PC-3 (cell line): ENCODE measurements around the gene ZDHHC24. TPM values are rescaled to one million over a fixed set of nuclear protein-coding genes. Genes with fewer than 3 reads are reported as not detected.

ENCODE experiments used
- ATAC-seq: fragments of 200-7000 bp; cut with Tn5 transposase; 2 replicates; pipeline ENCODE4 v1.9.1; 2020; ENCODE audit warnings: mild to moderate bottlenecking, moderate library complexity
- BruUV-seq: library from RNA; stranded (reverse); fragments of 400-500 nt; replicated peaks from 2 replicates; lab custom pipeline; 2021; lab: Mats Ljungman, UMichigan
- CTCF ChIA-PET: fragments of 300-600 bp; sonication (Branson Sonifier 250); formaldehyde crosslinking; loops from one replicate; lab custom pipeline; 2022; ENCODE audit warnings: antibody characterized with exemption; lab: Charles Lee
- POLR2A ChIA-PET: fragments of 300-600 bp; sonication (Branson Sonifier 250); formaldehyde crosslinking; loops from one replicate; lab custom pipeline; 2022; ENCODE audit warnings: antibody characterized with exemption; ENCODE audit not compliant: unreplicated experiment; lab: Charles Lee
- DNase-seq: peaks from one replicate; pipeline ENCODE4 v3.0.0-alpha.2; 2015
- H2AFZ ChIP-seq: fragments of 300-600 bp; sonication (generic); 2 replicates; pipeline ENCODE4 v1.6.0; 2016; ENCODE audit warnings: antibody characterized with exemption, low read length
- H3F3A ChIP-seq: fragments of 300-600 bp; sonication (generic); one replicate; pipeline ENCODE4 v1.6.0; 2017; ENCODE audit warnings: antibody characterized with exemption, low read length, control low read depth, mild to moderate bottlenecking; ENCODE audit not compliant: unreplicated experiment
- H3K27ac ChIP-seq: fragments of 300-600 bp; sonication (generic); 2 replicates; pipeline ENCODE4 v1.5.1; 2016; ENCODE audit warnings: mild to moderate bottlenecking, low read length
- H3K27me3 ChIP-seq: fragments of 300-600 bp; sonication (generic); 2 replicates; pipeline ENCODE4 v1.6.1; 2016; ENCODE audit warnings: low read length, mixed read lengths
- H3K36me3 ChIP-seq: fragments of 300-600 bp; sonication (generic); 2 replicates; pipeline ENCODE4 v1.6.1; 2016; ENCODE audit warnings: low read depth, mixed run types, low read length, mixed read lengths
- H3K4me1 ChIP-seq: fragments of 300-600 bp; sonication (generic); 2 replicates; pipeline ENCODE4 v1.5.1; 2016; ENCODE audit warnings: low read length; ENCODE audit not compliant: insufficient read depth
- H3K4me2 ChIP-seq: fragments of 300-600 bp; sonication (generic); 2 replicates; pipeline ENCODE4 v1.6.0; 2016; ENCODE audit warnings: low read length
- H3K4me3 ChIP-seq: fragments of 300-600 bp; sonication (generic); 2 replicates; pipeline ENCODE4 v1.5.1; 2016; ENCODE audit warnings: mild to moderate bottlenecking, low read length, mixed read lengths
- H3K79me2 ChIP-seq: fragments of 300-600 bp; sonication (generic); 2 replicates; pipeline ENCODE4 v1.6.1; 2017; ENCODE audit warnings: low read length, mixed read lengths
- H3K9ac ChIP-seq: fragments of 300-600 bp; sonication (generic); 2 replicates; pipeline ENCODE4 v1.6.0; 2016; ENCODE audit warnings: mild to moderate bottlenecking, low read length
- H3K9me2 ChIP-seq: fragments of 300-600 bp; sonication (generic); replicated peaks from 2 replicates; pipeline ENCODE4 v1.6.1; 2016; ENCODE audit warnings: mixed run types, low read length, mixed read lengths
- H3K9me3 ChIP-seq: fragments of 300-600 bp; sonication (generic); 2 replicates; pipeline ENCODE4 v1.6.1; 2016; ENCODE audit warnings: low read length, mixed read lengths
- H4K20me1 ChIP-seq: fragments of 300-600 bp; sonication (generic); 2 replicates; pipeline ENCODE4 v1.6.1; 2016; ENCODE audit warnings: low read length, mixed read lengths
- CTCF ChIP-seq: fragments of 300-600 bp; sonication (generic); conservative IDR thresholded peaks from 2 replicates; pipeline ENCODE4 v1.5.1; 2017; ENCODE audit warnings: antibody characterized with exemption, low read depth, mild to moderate bottlenecking, low read length
- EZH2 ChIP-seq: fragments of 300-600 bp; sonication (generic); IDR thresholded peaks from one replicate; pipeline ENCODE4 v1.6.1; 2017; ENCODE audit warnings: antibody characterized with exemption, mild to moderate bottlenecking, low read length; ENCODE audit not compliant: unreplicated experiment
- EZH2phosphoT487 ChIP-seq: fragments of 300-600 bp; sonication (generic); IDR thresholded peaks from 2 replicates; pipeline ENCODE4 v1.6.1; 2018; ENCODE audit warnings: mild to moderate bottlenecking, antibody characterized with exemption, low read length, borderline replicate concordance
- intact Hi-C: fragments of 100-400 bp; cut with micrococcal nuclease; formaldehyde crosslinking; loops from 2 replicates; pipeline ENCODE4 v1.9.0; 2023
- total RNA-seq: library from RNA; depleted of rRNA; stranded (reverse); fragments of >200 nt; gene quantifications from 2 replicates; pipeline ENCODE4 v1.2.3, GENCODE V29; 2014

Gene ZDHHC24
- total RNA-seq, 1 experiment from 2014 or later, result 15.1 TPM

GRCh38 chr11:66473608-66474515 lies 72.0 kb downstream of the ZDHHC24 start:
- ATAC-seq, result no peak

GRCh38 chr11:66473167-66473566 lies 72.7 kb downstream of the ZDHHC24 start:
- 0 out of 2 replicates have a peak, but pooled peaks cover 4% of the 10 kb centered on the region for H3K79me2 ChIP-seq
- TF ChIP-seq EZH2, result no peak
- TF ChIP-seq EZH2phosphoT487, result no peak
- TF ChIP-seq CTCF, result no peak
- DNase-seq, result no peak
- no peaks in the 10 kb centered on the region for H3K27me3 ChIP-seq
- H2AFZ ChIP-seq, result no peak overlapping the region
- no TSS peak for BruUV-seq
- H3K4me3 ChIP-seq, result no peak overlapping the region
- ChIA-PET POLR2A (no interaction called here), CTCF (no interaction called here)
- peaks cover 3% of the 10 kb centered on the region; the same call in 1 of the 2 replicates for H3K36me3 ChIP-seq
- intact Hi-C loops, result no loop called here
- no peaks in the 10 kb centered on the region for H3F3A ChIP-seq
- no peaks in the 10 kb centered on the region for H3K4me1 ChIP-seq
- H3K9me3 ChIP-seq, result no peaks in the 10 kb centered on the region
- no peak overlapping the region for H3K4me2 ChIP-seq
- ATAC-seq, result no peak
- no peaks in the 10 kb centered on the region for H3K9me2 ChIP-seq
- H3K27ac ChIP-seq, result no peak overlapping the region
- H3K9ac ChIP-seq, result no peak overlapping the region
- H4K20me1 ChIP-seq, result no peaks in the 10 kb centered on the region

More at GRCh38 chr11:66473608-66474515, 72.0 kb downstream of the ZDHHC24 start:
- Histone ChIP-seq H3K27ac (no peak overlapping the region), H3K9ac (no peak overlapping the region), H3K79me2 (0 out of 2 replicates have a peak, but pooled peaks cover 7% of the 10 kb centered on the region), H3K9me2 (no peaks in the 10 kb centered on the region), H3K27me3 (no peaks in the 10 kb centered on the region), H2AFZ (no peak overlapping the region), H3K9me3 (no peaks in the 10 kb centered on the region), H3K4me1 (0 out of 2 replicates have a peak, but pooled peaks cover under 1% of the 10 kb centered on the region), H3K4me3 (no peak overlapping the region), H3K4me2 (no peak overlapping the region), H4K20me1 (no peaks in the 10 kb centered on the region), H3K36me3 (peaks cover 3% of the 10 kb centered on the region; the same call in 1 of the 2 replicates), H3F3A (no peaks in the 10 kb centered on the region)
- ChIA-PET POLR2A (no interaction called here), CTCF (no interaction called here)
- TF ChIP-seq EZH2 (no peak), EZH2phosphoT487 (no peak), CTCF (no peak)
- no TSS peak for BruUV-seq
- DNase-seq, result no peak
- intact Hi-C loops, result no loop called here

- ChIA-PET POLR2A (interaction anchor here (0.6 kb wide), 1 partner anchor 866 kb away, joined by 3 read pairs; no protein-coding TSS in a partner anchor), CTCF (interaction anchor here (0.5 to 0.7 kb wide), 2 partner anchors 95 to 641 kb away, joined by 3 to 4 read pairs; no protein-coding TSS in a partner anchor)
- no peaks in the 10 kb centered on the region for H4K20me1 ChIP-seq
- TF ChIP-seq EZH2, result no peak
- TF ChIP-seq EZH2phosphoT487, result no peak
- no peak for TF ChIP-seq CTCF
- H2AFZ ChIP-seq, result no peak overlapping the region
- H3K9me3 ChIP-seq, result no peaks in the 10 kb centered on the region
- intact Hi-C loops, result no loop called here
- no peak overlapping the region for H3K27ac ChIP-seq
- peaks cover 14% of the 10 kb centered on the region for H3K79me2 ChIP-seq
- no peak overlapping the region for H3K4me3 ChIP-seq
- H3K9me2 ChIP-seq, result no peaks in the 10 kb centered on the region
- H3K9ac ChIP-seq, result no peak overlapping the region
- no peak for ATAC-seq
- peaks cover 10% of the 10 kb centered on the region for H3K4me1 ChIP-seq
- no peaks in the 10 kb centered on the region for H3K27me3 ChIP-seq
- no TSS peak for BruUV-seq
- H3K36me3 ChIP-seq, result peaks cover 3% of the 10 kb centered on the region; the same call in 1 of the 2 replicates
- no peak for DNase-seq
- H3F3A ChIP-seq, result no peaks in the 10 kb centered on the region
- H3K4me2 ChIP-seq, result no peak overlapping the region
Observed at GRCh38 chr11:66472054-66472453, 73.8 kb downstream of the ZDHHC24 start.
